PFSK-1 (cell line): ENCODE measurements around the gene TFDP2.

Experiments
- FOXP2 ChIP-seq: optimal IDR thresholded peaks from 2 replicates; pipeline ENCODE3; 2011; ENCODE audit warnings: borderline replicate concordance, control low read depth, inconsistent platforms; ENCODE audit not compliant: insufficient read depth; ENCODE audit errors: extremely low read length, extremely low read depth
- POLR2AphosphoS5 ChIP-seq: IDR thresholded peaks from 2 replicates; pipeline ENCODE4 v1.6.1; 2012; ENCODE audit warnings: low read depth, mild to moderate bottlenecking, control low read depth, low read length, moderate library complexity
- TAF1 ChIP-seq: IDR thresholded peaks from 2 replicates; pipeline ENCODE4 v1.6.1; 2012; ENCODE audit warnings: low read length, control low read depth, borderline replicate concordance; ENCODE audit not compliant: insufficient read depth

DNA sequence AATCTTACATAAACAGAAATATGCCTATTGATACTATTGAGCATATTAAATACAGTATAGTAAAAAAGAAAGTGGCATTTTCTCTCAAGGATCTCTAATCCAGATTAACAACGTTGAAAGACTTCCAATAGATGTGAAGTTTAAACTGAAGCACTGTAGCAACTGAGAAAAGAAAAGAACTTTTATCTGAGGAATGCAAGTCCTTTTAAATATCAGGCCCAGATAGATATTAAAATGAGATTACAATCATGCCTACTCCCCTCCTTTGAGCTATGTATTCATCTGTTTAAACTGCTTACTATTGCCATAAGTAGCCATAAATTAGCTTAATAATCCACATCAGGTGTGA lies 102.3 kb downstream of the TFDP2 start:
- TF ChIP-seq TAF1, result no peak
- no peak for TF ChIP-seq POLR2AphosphoS5
- no peak for TF ChIP-seq FOXP2
